IMR-90 (cell line): Measurements from ENCODE around the gene NOXA1. TPM values are rescaled to one million over a fixed set of nuclear protein-coding genes. Genes with fewer than 3 reads are reported as not detected.
A peak's percentile ranks its signal among the peaks of the same experiment; 100 is the strongest.

ENCODE experiments used
- ATAC-seq: fragments of 200-7000 bp; cut with Tn5 transposase; 2 replicates; pipeline ENCODE4 v1.9.1; 2020; ENCODE audit warnings: low read depth, mild to moderate bottlenecking, moderate library complexity
- BruUV-seq: library from RNA; stranded (reverse); fragments of 400-500 nt; replicated peaks from 2 replicates; lab custom pipeline; 2021; lab: Mats Ljungman, UMichigan
- CTCF ChIA-PET: fragments of 300-600 bp; formaldehyde crosslinking; extraction: SDS; loops from one replicate; lab custom pipeline; 2021; ENCODE audit warnings: antibody characterized with exemption; lab: Yijun Ruan, JAX
- POLR2A ChIA-PET: fragments of 300-600 bp; sonication (Branson Sonifier 250); formaldehyde crosslinking; loops from one replicate; lab custom pipeline; 2022; ENCODE audit warnings: antibody characterized with exemption; ENCODE audit not compliant: unreplicated experiment; lab: Charles Lee
- DNase-seq: peaks from one replicate; pipeline ENCODE4 v3.0.0; 2013
- H2AFZ ChIP-seq: replicated peaks from 2 replicates; pipeline ENCODE3; 2013; ENCODE audit warnings: low read length, mild to moderate bottlenecking; ENCODE audit not compliant: poor library complexity
- H2AK5ac ChIP-seq: 2 replicates; pipeline ENCODE4 v1.6.1; 2013; ENCODE audit warnings: low read depth, low read length, inconsistent platforms
- H2AK9ac ChIP-seq: replicated peaks from 2 replicates; pipeline ENCODE3; 2013; ENCODE audit warnings: mild to moderate bottlenecking, low read depth, low read length, moderate library complexity; ENCODE audit not compliant: poor library complexity
- H2BK120ac ChIP-seq: 2 replicates; pipeline ENCODE4 v1.6.1; 2013; ENCODE audit warnings: low read depth, low read length, inconsistent platforms
- H2BK15ac ChIP-seq: 3 replicates; pipeline ENCODE4 v1.6.1; 2013; ENCODE audit warnings: low read depth, low read length, inconsistent platforms
- H2BK20ac ChIP-seq: 2 replicates; pipeline ENCODE4 v1.6.1; 2013; ENCODE audit warnings: low read depth, mild to moderate bottlenecking, inconsistent platforms, low read length, moderate library complexity
- H2BK5ac ChIP-seq: 2 replicates; pipeline ENCODE4 v1.6.1; 2013; ENCODE audit warnings: mild to moderate bottlenecking, low read depth, low read length, inconsistent platforms; ENCODE audit not compliant: poor library complexity, severe bottlenecking
- H3K14ac ChIP-seq: replicated peaks from 2 replicates; pipeline ENCODE4 v1.6.1; 2013; ENCODE audit warnings: low read depth, low read length, inconsistent platforms
- H3K18ac ChIP-seq: 2 replicates; pipeline ENCODE4 v1.6.1; 2013; ENCODE audit warnings: low read depth, low read length, control low read depth
- H3K23ac ChIP-seq: 2 replicates; pipeline ENCODE4 v1.6.1; 2013; ENCODE audit warnings: low read depth, low read length, inconsistent platforms
- H3K27ac ChIP-seq: 2 replicates; pipeline ENCODE4 v1.5.1; 2013; ENCODE audit warnings: mild to moderate bottlenecking, control low read depth, low read length; ENCODE audit not compliant: insufficient read depth
- H3K27me3 ChIP-seq: 2 replicates; pipeline ENCODE4 v1.6.1; 2013; ENCODE audit warnings: low read length; ENCODE audit not compliant: control insufficient read depth, insufficient read depth
- H3K36me3 ChIP-seq: 2 replicates; pipeline ENCODE4 v1.6.1; 2013; ENCODE audit warnings: low read length, mixed read lengths; ENCODE audit not compliant: control insufficient read depth, insufficient read depth
- H3K4ac ChIP-seq: 2 replicates; pipeline ENCODE4 v1.6.1; 2013; ENCODE audit warnings: low read depth, low read length, inconsistent platforms
- H3K4me1 ChIP-seq: 2 replicates; pipeline ENCODE4 v1.6.1; 2013; ENCODE audit warnings: low read length, mixed read lengths; ENCODE audit not compliant: control insufficient read depth, insufficient read depth
- H3K4me2 ChIP-seq: 2 replicates; pipeline ENCODE4 v1.6.1; 2013; ENCODE audit warnings: low read depth, mild to moderate bottlenecking, control low read depth, low read length, moderate library complexity
- H3K4me3 ChIP-seq: 2 replicates; pipeline ENCODE4 v1.5.1; 2013; ENCODE audit warnings: low read depth, mild to moderate bottlenecking, control low read depth, low read length, moderate library complexity; ENCODE audit not compliant: insufficient read depth
- H3K56ac ChIP-seq: 2 replicates; pipeline ENCODE4 v1.6.1; 2013; ENCODE audit warnings: low read length, inconsistent platforms; ENCODE audit not compliant: insufficient read depth; ENCODE audit errors: extremely low read depth
- H3K79me1 ChIP-seq, 2 experiments: 2 replicates each; pipeline ENCODE4 v1.6.1; 2013; ENCODE audit warnings: low read length in 2 of 2, inconsistent platforms in 1 of 2, low read depth in 1 of 2
- H3K9ac ChIP-seq: 2 replicates; pipeline ENCODE4 v1.6.1; 2013; ENCODE audit warnings: low read depth, low read length, control low read depth
- H3K9me1 ChIP-seq: 2 replicates; pipeline ENCODE4 v1.6.1; 2013; ENCODE audit warnings: low read length, inconsistent platforms; ENCODE audit not compliant: insufficient read depth
- H3K9me3 ChIP-seq: 2 replicates; pipeline ENCODE4 v1.6.1; 2013; ENCODE audit warnings: low read length; ENCODE audit not compliant: control insufficient read depth, insufficient read depth
- H4K20me1 ChIP-seq: 2 replicates; pipeline ENCODE4 v1.6.1; 2013; ENCODE audit warnings: low read length, inconsistent platforms; ENCODE audit not compliant: insufficient read depth
- H4K5ac ChIP-seq: 2 replicates; pipeline ENCODE4 v1.6.1; 2013; ENCODE audit warnings: mild to moderate bottlenecking, low read depth, low read length, control low read depth
- H4K8ac ChIP-seq, 2 experiments: 2 replicates each; pipeline ENCODE4 v1.6.1; 2013; ENCODE audit warnings: low read depth in 2 of 2, low read length in 2 of 2, control low read depth in 1 of 2, inconsistent platforms in 1 of 2
- H4K91ac ChIP-seq: 2 replicates; pipeline ENCODE4 v1.6.1; 2013; ENCODE audit warnings: low read depth, low read length, inconsistent platforms; ENCODE audit not compliant: insufficient read depth
- BHLHE40 ChIP-seq: fragments of 150-350 bp; IDR thresholded peaks from 2 replicates; pipeline ENCODE4 v1.6.1; 2016; ENCODE audit warnings: mild to moderate bottlenecking, low read depth, low read length
- CEBPB ChIP-seq: IDR thresholded peaks from 2 replicates; pipeline ENCODE4 v1.6.1; 2012; ENCODE audit warnings: low read depth, low read length, improper control_type of control experiment
- FOS ChIP-seq: fragments of 150-350 bp; IDR thresholded peaks from 2 replicates; pipeline ENCODE4 v1.6.1; 2016; ENCODE audit warnings: low read depth, low read length
- MAFK ChIP-seq: IDR thresholded peaks from 2 replicates; pipeline ENCODE4 v1.6.1; 2012; ENCODE audit warnings: low read depth, low read length, improper control_type of control experiment
- NFE2L2 ChIP-seq: fragments of 150-350 bp; IDR thresholded peaks from 2 replicates; pipeline ENCODE4 v1.6.1; 2016; ENCODE audit warnings: low read depth, mild to moderate bottlenecking, low read length
- POLR2A ChIP-seq: IDR thresholded peaks from 2 replicates; pipeline ENCODE4 v1.6.1; 2012; ENCODE audit warnings: mild to moderate bottlenecking, low read depth, low read length
- RCOR1 ChIP-seq: IDR thresholded peaks from 2 replicates; pipeline ENCODE4 v1.6.1; 2012; ENCODE audit warnings: mild to moderate bottlenecking, low read length, improper control_type of control experiment; ENCODE audit not compliant: insufficient replicate concordance
- RFX5 ChIP-seq: IDR thresholded peaks from 2 replicates; pipeline ENCODE4 v1.8.0; 2012; ENCODE audit warnings: low read depth, mild to moderate bottlenecking, low read length, moderate library complexity
- SMC3 ChIP-seq: fragments of 150-350 bp; IDR thresholded peaks from 2 replicates; pipeline ENCODE4 v1.6.1; 2016; ENCODE audit warnings: low read depth, mild to moderate bottlenecking, antibody characterized with exemption, low read length, moderate library complexity
- WGBS, 2 experiments: methylation state at CpG; one replicate each; pipeline versions ENCODE4 v1.1.5 to v1.1.7; 2013; ENCODE audit warnings: missing lambda C conversion rate in 2 of 2; ENCODE audit not compliant: insufficient read length in 1 of 2; ENCODE audit errors: extremely low coverage in 2 of 2; 5-methylcytosine and 5-hydroxymethylcytosine counted together
- dilution Hi-C: fragments of 300-500 bp; cut with HindIII; formaldehyde crosslinking; loops from one replicate; pipeline ENCODE4 v1.14.3; 2018; ENCODE audit warnings: low sequenced_read_pairs; ENCODE audit not compliant: unreplicated experiment
- in situ Hi-C: fragments of 300-500 bp; cut with MboI; formaldehyde crosslinking; loops from 3 replicates; pipeline ENCODE4 v1.14.3; 2019; ENCODE audit warnings: low sequenced_read_pairs, inconsistent platforms, mixed read lengths
- intact Hi-C: fragments of 100-400 bp; cut with micrococcal nuclease; formaldehyde crosslinking; loops from 2 replicates; pipeline ENCODE4 v1.10.0; 2022
- polyA plus RNA-seq, 3 experiments: library from polyadenylated mRNA; depleted of rRNA; stranded (reverse); fragments of >200 nt; gene quantifications; 2 replicates each; pipeline ENCODE4 v1.2.3, GENCODE V29; 2012; ENCODE audit warnings: low replicate concordance in 1 of 3
- total RNA-seq: library from RNA; depleted of rRNA; stranded (reverse); fragments of >200 nt; gene quantifications from 2 replicates; pipeline ENCODE4 v1.2.3, GENCODE V29; 2012
- TF ChIP-seq, protein P1 (sequence below): conservative IDR thresholded peaks from 2 replicates; pipeline ENCODE4 v1.5.1; 2012; ENCODE audit warnings: mild to moderate bottlenecking, low read depth, low read length, improper control_type of control experiment
- TF ChIP-seq, protein P2 (sequence below): fragments of 150-350 bp; IDR thresholded peaks from 2 replicates; pipeline ENCODE4 v1.6.1; 2017; ENCODE audit warnings: mild to moderate bottlenecking, antibody characterized with exemption, low read length, low read depth

NOXA1 gene
- total and polyA plus RNA-seq, 2 of the 4 experiments (the other 2 are of a cell fraction): 0.17 TPM; not detected in 1

DNA sequence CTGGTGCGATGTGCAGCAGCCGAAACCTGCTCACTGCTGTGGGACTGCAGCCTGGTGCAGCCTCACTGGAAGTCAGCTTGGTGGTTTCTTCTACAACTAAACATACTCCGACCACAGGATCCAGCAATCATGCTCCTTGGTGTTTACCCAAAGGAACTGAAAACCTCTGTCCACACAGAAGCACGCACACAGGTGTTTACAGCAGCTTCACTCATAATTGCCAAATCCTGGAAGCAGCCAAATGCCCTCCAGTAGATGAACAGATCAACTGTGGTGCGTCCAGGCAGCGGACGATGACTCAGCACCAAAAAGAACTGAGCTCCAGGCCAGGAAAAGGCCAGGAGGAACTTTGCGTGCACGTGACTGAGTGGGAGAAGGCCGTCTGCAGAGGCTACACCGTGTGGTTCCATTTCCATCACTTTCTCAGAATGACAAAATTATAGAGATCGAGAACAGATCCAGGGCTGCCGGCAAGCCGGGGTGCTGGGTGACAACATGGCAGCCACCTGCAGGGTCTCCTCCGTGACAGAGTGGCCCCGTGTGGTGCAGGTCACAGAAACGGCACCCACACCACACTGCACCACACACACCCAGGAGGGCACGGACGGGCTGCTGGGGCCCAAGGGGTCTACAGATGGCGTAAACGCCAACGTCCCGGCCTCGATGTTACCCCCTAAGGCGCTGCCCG, 59.0 kb downstream of the NOXA1 start:
- H4K91ac ChIP-seq: no peak overlapping the region
- H2AFZ ChIP-seq: peak overlapping the region; percentile 78

More for the DNA sequence above, 59.0 kb downstream of the NOXA1 start:
- no peak overlapping the region; the same call in 1 of the 2 replicates for H4K5ac ChIP-seq
- no peak overlapping the region for H3K14ac ChIP-seq
- H4K8ac ChIP-seq: peak overlapping the region in 1 of 2 experiments; percentile 0; a peak in 1 of 4 replicates
- no TSS peak for BruUV-seq
- TF ChIP-seq RCOR1 (peak; percentile 61), SMC3 (no peak), RFX5 (no peak), FOS (peak; percentile 45; the same call in 1 of the 2 replicates), NFE2L2 (peak; percentile 96), BHLHE40 (peak; percentile 93), MAFK (peak; percentile 76), CEBPB (peak; percentile 67), POLR2A (no peak)
- TF ChIP-seq, protein P1, sequence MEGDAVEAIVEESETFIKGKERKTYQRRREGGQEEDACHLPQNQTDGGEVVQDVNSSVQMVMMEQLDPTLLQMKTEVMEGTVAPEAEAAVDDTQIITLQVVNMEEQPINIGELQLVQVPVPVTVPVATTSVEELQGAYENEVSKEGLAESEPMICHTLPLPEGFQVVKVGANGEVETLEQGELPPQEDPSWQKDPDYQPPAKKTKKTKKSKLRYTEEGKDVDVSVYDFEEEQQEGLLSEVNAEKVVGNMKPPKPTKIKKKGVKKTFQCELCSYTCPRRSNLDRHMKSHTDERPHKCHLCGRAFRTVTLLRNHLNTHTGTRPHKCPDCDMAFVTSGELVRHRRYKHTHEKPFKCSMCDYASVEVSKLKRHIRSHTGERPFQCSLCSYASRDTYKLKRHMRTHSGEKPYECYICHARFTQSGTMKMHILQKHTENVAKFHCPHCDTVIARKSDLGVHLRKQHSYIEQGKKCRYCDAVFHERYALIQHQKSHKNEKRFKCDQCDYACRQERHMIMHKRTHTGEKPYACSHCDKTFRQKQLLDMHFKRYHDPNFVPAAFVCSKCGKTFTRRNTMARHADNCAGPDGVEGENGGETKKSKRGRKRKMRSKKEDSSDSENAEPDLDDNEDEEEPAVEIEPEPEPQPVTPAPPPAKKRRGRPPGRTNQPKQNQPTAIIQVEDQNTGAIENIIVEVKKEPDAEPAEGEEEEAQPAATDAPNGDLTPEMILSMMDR: no peak
- TF ChIP-seq, protein P2, sequence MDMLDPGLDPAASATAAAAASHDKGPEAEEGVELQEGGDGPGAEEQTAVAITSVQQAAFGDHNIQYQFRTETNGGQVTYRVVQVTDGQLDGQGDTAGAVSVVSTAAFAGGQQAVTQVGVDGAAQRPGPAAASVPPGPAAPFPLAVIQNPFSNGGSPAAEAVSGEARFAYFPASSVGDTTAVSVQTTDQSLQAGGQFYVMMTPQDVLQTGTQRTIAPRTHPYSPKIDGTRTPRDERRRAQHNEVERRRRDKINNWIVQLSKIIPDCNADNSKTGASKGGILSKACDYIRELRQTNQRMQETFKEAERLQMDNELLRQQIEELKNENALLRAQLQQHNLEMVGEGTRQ: peak; percentile 87
- no peak overlapping the region for H3K4me3 ChIP-seq
- intact Hi-C loops (loop anchor here (2.0 kb wide), 1 partner anchor 37 kb away; no protein-coding TSS in a partner anchor), dilution Hi-C loops (no loop called here), in situ Hi-C loops (no loop called here)
- no peaks in the 10 kb centered on the region for H3K36me3 ChIP-seq
- H2BK5ac ChIP-seq: peak overlapping the region; percentile 30
- no peaks in the 10 kb centered on the region for H4K20me1 ChIP-seq
- ChIA-PET POLR2A (no interaction called here), CTCF (interaction anchor here (0.9 kb wide), 1 partner anchor 53 kb away, joined by 5 read pairs; no protein-coding TSS in a partner anchor)
- peak; percentile 93 for DNase-seq
- H3K27me3 ChIP-seq: peaks cover 13% of the 10 kb centered on the region; the same call in 1 of the 2 replicates
- H2BK20ac ChIP-seq: no peak overlapping the region
- peaks cover 6% of the 10 kb centered on the region; the same call in 1 of the 2 replicates for H3K9me1 ChIP-seq
- H2AK9ac ChIP-seq: no peak overlapping the region
- no peak overlapping the region for H2AK5ac ChIP-seq
- no peak overlapping the region for H3K56ac ChIP-seq
- H3K9ac ChIP-seq: no peak overlapping the region
- peak; percentile 71 for ATAC-seq
- peak overlapping the region; percentile 42; the same call in 1 of the 2 replicates for H2BK120ac ChIP-seq
- WGBS, 2 experiments: 39% methylated on average over 10 of the region's 26 CpGs; no CpG with 5 or more reads in 1 of the 2 experiments
- no peaks in the 10 kb centered on the region for H3K79me1 ChIP-seq
- peak overlapping the region; percentile 5; the same call in 1 of the 2 replicates for H3K27ac ChIP-seq
- H3K4me2 ChIP-seq: no peak overlapping the region
- H3K9me3 ChIP-seq: no peaks in the 10 kb centered on the region
- no peak overlapping the region for H2BK15ac ChIP-seq
- peaks cover 6% of the 10 kb centered on the region for H3K4me1 ChIP-seq
- no peak overlapping the region for H3K23ac ChIP-seq
- H3K4ac ChIP-seq: no peak overlapping the region; the same call in 1 of the 2 replicates
- H3K18ac ChIP-seq: no peak overlapping the region
